Right cardiac atrium (tissue), 5 donors: ENCODE measurements around the gene ST6GALNAC3. TPM values are rescaled to one million over a fixed set of nuclear protein-coding genes. Genes with fewer than 3 reads are reported as not detected.

Experiments used
- ATAC-seq, 2 donors: fragments of 200-7000 bp; cut with Tn5 transposase; one replicate each; pipeline versions ENCODE4 v1.8.0 to v1.9.1; 2020; ENCODE audit warnings: moderate library complexity in 2 of 2, mild to moderate bottlenecking in 1 of 2
- DNase-seq, 3 donors: peaks; one replicate each; pipeline ENCODE4 v3.0.0-alpha.2; 2020
- H3K27ac ChIP-seq: one replicate; pipeline ENCODE4 v1.5.1; 2013; ENCODE audit warnings: mild to moderate bottlenecking, low read length, control low read depth, moderate library complexity
- H3K27me3 ChIP-seq: one replicate; pipeline ENCODE4 v1.6.1; 2013; ENCODE audit not compliant: control insufficient read depth, insufficient read depth
- H3K4me1 ChIP-seq: one replicate; pipeline ENCODE4 v1.6.1; 2013; ENCODE audit warnings: low read length; ENCODE audit not compliant: control insufficient read depth, insufficient read depth
- H3K4me3 ChIP-seq: one replicate; pipeline ENCODE4 v1.5.1; 2013; ENCODE audit warnings: low read length, control low read depth
- H3K9me3 ChIP-seq: one replicate; pipeline ENCODE4 v1.6.1; 2013; ENCODE audit warnings: low read length; ENCODE audit not compliant: control insufficient read depth
- WGBS: extraction: QIAGEN DNeasy Blood & Tissue Kit; methylation state at CpG from one replicate; pipeline ENCODE4 v1.1.7; 2013; 5-methylcytosine and 5-hydroxymethylcytosine counted together
- intact Hi-C, 4 donors: fragments of 100-400 bp; cut with DNase I; formaldehyde crosslinking; loops; one replicate each; pipeline versions ENCODE4 v1.11.0 to v1.14.0; 2022 to 2023
- polyA plus RNA-seq: library from polyadenylated mRNA; stranded (reverse); fragments of 200-250 nt; gene quantifications from one replicate; pipeline ENCODE4 v1.2.3, GENCODE V29; 2013
- total RNA-seq, 4 donors: library from RNA; stranded (reverse); fragmentation: NEBNext Ultra II Directional; extraction: Animal tissue kit (Norgen Biotek cat#: 25700); gene quantifications; one replicate each; pipeline ENCODE4 v1.2.1, GENCODE V29; 2021
- donor health status: healthy with polysubstance abuse.
- donor health status: DM: no; HTN: yes; CAD: no.
- donor health status: DM: no; HTN: no; CAD: no.
- donor health status: DM: no; HTN: yes; CAD: no; lungs with severe emphysema.
- donor health status: DM: yes; HTN: yes; CAD: no.

The ST6GALNAC3 gene
- total and polyA plus RNA-seq, 5 donors = 2.8 to 19.9 (median 15.4) TPM

GRCh38 chr1:76585980-76586674 lies 511.6 kb downstream of the ST6GALNAC3 start:
- Histone ChIP-seq H3K27me3 (no peaks in the 10 kb centered on the region), H3K27ac (no peak overlapping the region), H3K4me3 (no peak overlapping the region), H3K9me3 (no peaks in the 10 kb centered on the region), H3K4me1 (no peaks in the 10 kb centered on the region)
- intact Hi-C loops = no loop called here
- 55% methylated on average over 4 of the region's 4 CpGs for WGBS
- no peak for DNase-seq
- ATAC-seq = no peak

DNA sequence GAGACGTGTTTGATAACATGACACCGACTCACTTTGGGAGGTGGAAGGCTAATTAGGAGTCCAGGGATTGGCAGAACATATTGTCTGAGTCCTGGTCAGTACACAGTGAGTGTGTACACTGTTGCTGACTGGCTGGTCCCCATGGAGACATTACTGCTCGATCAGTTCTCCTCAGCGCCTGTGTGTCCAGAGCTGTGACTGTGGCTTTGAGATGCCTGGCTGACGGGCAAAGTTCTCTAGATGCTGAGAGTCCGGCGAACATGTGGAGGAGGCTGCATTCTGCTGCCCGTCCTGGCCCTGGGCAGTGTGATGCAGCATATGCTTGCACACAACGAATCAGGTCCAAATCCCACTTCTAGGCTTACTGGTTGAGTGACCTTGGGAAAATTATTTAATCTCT lies 512.7 kb downstream of the ST6GALNAC3 start:
- ATAC-seq (peak; percentile 58 to 90), DNase-seq (peak in 2 of 3 donors; percentile 20 to 44)
- Histone ChIP-seq H3K4me1 (no peaks in the 10 kb centered on the region), H3K9me3 (no peaks in the 10 kb centered on the region), H3K27me3 (no peaks in the 10 kb centered on the region), H3K4me3 (no peak overlapping the region), H3K27ac (no peak overlapping the region)
- intact Hi-C loops = no loop called here
- whole genome bisulfite sequencing = 82% methylated on average over 9 of the region's 9 CpGs

GRCh38 chr1:76591461-76591860 lies 516.9 kb downstream of the ST6GALNAC3 start:
- Histone ChIP-seq H3K27me3 (no peaks in the 10 kb centered on the region), H3K4me1 (no peaks in the 10 kb centered on the region), H3K27ac (no peak overlapping the region), H3K9me3 (no peaks in the 10 kb centered on the region), H3K4me3 (no peak overlapping the region)
- intact Hi-C loops = no loop called here
- ATAC-seq = no peak
- DNase-seq = no peak
- 93% methylated on average over 1 of the region's 1 CpG for WGBS

DNA sequence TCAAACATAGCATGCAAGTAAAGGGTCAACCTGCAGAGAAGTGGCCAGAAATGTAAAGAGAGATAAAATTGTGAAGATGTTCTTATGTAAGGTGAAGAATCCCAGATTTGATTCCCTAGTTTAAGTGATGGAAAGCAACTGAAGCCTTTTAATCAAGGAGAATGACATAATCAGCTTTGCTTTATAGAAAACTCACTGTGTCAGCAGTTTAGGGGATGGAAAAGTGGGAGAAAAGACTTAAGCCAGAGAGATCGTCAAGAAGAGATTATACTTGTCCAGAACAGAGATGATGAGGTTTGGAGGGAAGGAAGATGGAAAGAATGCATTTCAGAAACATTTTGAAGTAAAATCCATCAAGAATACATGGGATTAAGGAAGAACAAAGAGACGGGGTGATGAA lies 517.4 kb downstream of the ST6GALNAC3 start:
- no peak for ATAC-seq
- 87% methylated on average over 2 of the region's 2 CpGs for WGBS
- Histone ChIP-seq H3K4me3 (no peak overlapping the region), H3K27ac (no peak overlapping the region), H3K27me3 (no peaks in the 10 kb centered on the region), H3K9me3 (no peaks in the 10 kb centered on the region), H3K4me1 (no peaks in the 10 kb centered on the region)
- intact Hi-C loops = no loop called here
- DNase-seq = no peak

GRCh38 chr1:76593141-76593540 lies 518.6 kb downstream of the ST6GALNAC3 start:
- intact Hi-C loops = no loop called here
- ATAC-seq = no peak
- no peak for DNase-seq
- no peaks in the 10 kb centered on the region for H3K27me3 ChIP-seq
- no peaks in the 10 kb centered on the region for H3K4me1 ChIP-seq
- H3K9me3 ChIP-seq = no peaks in the 10 kb centered on the region
- H3K27ac ChIP-seq = no peak overlapping the region
- H3K4me3 ChIP-seq = no peak overlapping the region

DNA sequence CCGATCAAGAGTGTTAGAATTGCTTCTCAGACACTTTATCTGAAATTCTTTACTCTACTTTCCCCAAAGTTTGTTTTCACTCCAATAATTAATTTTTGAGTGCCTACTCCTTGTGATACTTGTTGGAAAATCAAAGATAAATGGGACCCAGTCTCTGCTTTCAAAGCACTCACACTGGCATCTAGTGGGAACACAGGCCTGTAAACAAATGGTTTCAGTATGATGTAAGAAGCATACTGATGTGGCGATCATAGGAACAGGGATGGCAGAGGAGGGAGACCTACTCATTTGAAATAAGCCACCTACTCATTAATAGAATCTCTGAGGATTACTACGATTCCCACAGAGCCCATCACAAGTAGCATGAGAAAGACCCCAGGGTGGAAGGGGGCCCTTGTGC lies 519.1 kb downstream of the ST6GALNAC3 start:
- Histone ChIP-seq H3K4me3 (no peak overlapping the region), H3K9me3 (no peaks in the 10 kb centered on the region), H3K4me1 (no peaks in the 10 kb centered on the region), H3K27me3 (no peaks in the 10 kb centered on the region), H3K27ac (no peak overlapping the region)
- WGBS = 90% methylated on average over 3 of the region's 3 CpGs
- ATAC-seq (no peak), DNase-seq (no peak)
- intact Hi-C loops = no loop called here

- WGBS = 73% methylated on average over 4 of the region's 4 CpGs
- Histone ChIP-seq H3K27ac (no peak overlapping the region), H3K4me3 (no peak overlapping the region), H3K27me3 (no peaks in the 10 kb centered on the region), H3K9me3 (no peaks in the 10 kb centered on the region), H3K4me1 (no peaks in the 10 kb centered on the region)
- DNase-seq (no peak), ATAC-seq (no peak)
- intact Hi-C loops = no loop called here
Observed at GRCh38 chr1:76595024-76595423, 520.5 kb downstream of the ST6GALNAC3 start.

DNA sequence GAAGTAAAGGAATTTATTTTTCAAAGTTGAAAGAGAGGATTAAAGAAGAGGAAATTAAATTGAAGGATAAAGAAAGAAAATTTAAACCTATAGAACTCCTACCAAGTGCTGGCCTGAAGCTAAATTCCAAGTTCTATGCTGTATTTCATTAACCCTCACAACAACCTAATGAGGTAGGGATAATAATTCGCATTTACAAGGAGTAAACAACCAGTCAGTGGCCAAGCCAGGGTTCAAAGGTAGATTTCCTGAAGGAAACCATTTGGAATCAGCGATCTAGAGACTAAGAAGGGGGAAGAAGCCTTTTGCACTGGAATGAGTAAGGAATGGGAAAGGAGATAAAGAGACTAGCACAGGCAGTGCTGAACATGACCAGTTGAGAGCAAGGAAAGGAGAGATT lies 526.9 kb downstream of the ST6GALNAC3 start:
- no peaks in the 10 kb centered on the region for H3K9me3 ChIP-seq
- intact Hi-C loops = no loop called here
- no peak for ATAC-seq
- H3K4me1 ChIP-seq = no peaks in the 10 kb centered on the region
- no peak overlapping the region for H3K4me3 ChIP-seq
- no peaks in the 10 kb centered on the region for H3K27me3 ChIP-seq
- DNase-seq = no peak
- 87% methylated on average over 2 of the region's 2 CpGs for WGBS
- no peak overlapping the region for H3K27ac ChIP-seq

DNA sequence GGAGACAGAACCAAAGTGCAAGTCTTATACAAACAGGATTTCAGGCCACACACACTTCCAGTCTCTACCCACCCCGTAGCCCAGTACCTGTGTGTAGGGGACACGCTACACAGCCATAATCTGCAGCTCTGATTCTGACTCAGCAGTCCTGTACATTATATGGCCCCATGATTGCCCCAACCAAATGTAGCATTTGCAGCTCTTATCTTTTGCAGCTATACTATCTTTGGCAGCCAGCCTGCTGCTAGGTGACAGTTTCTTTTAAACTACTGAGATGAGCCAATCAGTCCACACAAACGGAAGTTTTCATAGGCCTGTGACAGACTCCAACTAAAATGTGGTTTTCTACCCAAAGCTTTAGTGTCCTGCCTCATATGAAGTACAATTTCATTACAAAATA lies 533.2 kb downstream of the ST6GALNAC3 start:
- Histone ChIP-seq H3K27me3 (no peaks in the 10 kb centered on the region), H3K4me3 (no peak overlapping the region), H3K4me1 (no peaks in the 10 kb centered on the region), H3K27ac (no peak overlapping the region), H3K9me3 (no peaks in the 10 kb centered on the region)
- intact Hi-C loops = no loop called here
- DNase-seq (no peak), ATAC-seq (peak in 1 of 2 donors; percentile 24)
- 78% methylated on average over 3 of the region's 3 CpGs for WGBS

- 96% methylated on average over 5 of the region's 5 CpGs for WGBS
- no peak overlapping the region for H3K4me3 ChIP-seq
- H3K27ac ChIP-seq = no peak overlapping the region
- intact Hi-C loops = no loop called here
- no peaks in the 10 kb centered on the region for H3K27me3 ChIP-seq
- no peak for ATAC-seq
- no peak for DNase-seq
- no peaks in the 10 kb centered on the region for H3K4me1 ChIP-seq
- H3K9me3 ChIP-seq = no peaks in the 10 kb centered on the region
Observed at GRCh38 chr1:76611770-76612445, 537.4 kb downstream of the ST6GALNAC3 start.

DNA sequence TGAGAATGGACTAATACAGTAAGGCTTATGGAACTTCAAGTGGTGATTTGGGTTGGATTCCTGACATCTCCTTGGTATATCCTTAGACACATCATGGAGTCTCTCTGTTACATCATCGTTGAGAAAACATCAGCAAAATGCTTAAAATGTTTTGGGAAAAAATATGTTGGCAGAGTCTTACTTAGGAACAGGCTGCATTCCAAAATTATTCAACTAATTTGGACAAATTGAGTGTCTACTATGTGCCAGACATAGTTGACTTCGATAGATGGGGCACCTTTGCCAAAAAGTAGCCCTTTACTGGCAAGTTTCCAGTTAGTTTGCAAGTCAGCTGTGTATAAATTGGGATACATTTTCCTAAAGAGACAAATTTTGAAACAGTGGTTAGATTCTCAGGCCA lies 539.3 kb downstream of the ST6GALNAC3 start:
- Histone ChIP-seq H3K4me3 (no peak overlapping the region), H3K27me3 (no peaks in the 10 kb centered on the region), H3K27ac (no peak overlapping the region), H3K9me3 (no peaks in the 10 kb centered on the region), H3K4me1 (no peaks in the 10 kb centered on the region)
- intact Hi-C loops = no loop called here
- DNase-seq (no peak), ATAC-seq (no peak)
- WGBS = 57% methylated on average over 2 of the region's 2 CpGs
